Bone marrow (tissue), 2 donors: ENCODE measurements around the gene CARNS1.

ENCODE experiments used
- DNase-seq, 2 donors: peaks; one replicate each; lab custom pipeline; 2025; lab: John Stamatoyannopoulos, UW

The CARNS1 gene

DNA sequence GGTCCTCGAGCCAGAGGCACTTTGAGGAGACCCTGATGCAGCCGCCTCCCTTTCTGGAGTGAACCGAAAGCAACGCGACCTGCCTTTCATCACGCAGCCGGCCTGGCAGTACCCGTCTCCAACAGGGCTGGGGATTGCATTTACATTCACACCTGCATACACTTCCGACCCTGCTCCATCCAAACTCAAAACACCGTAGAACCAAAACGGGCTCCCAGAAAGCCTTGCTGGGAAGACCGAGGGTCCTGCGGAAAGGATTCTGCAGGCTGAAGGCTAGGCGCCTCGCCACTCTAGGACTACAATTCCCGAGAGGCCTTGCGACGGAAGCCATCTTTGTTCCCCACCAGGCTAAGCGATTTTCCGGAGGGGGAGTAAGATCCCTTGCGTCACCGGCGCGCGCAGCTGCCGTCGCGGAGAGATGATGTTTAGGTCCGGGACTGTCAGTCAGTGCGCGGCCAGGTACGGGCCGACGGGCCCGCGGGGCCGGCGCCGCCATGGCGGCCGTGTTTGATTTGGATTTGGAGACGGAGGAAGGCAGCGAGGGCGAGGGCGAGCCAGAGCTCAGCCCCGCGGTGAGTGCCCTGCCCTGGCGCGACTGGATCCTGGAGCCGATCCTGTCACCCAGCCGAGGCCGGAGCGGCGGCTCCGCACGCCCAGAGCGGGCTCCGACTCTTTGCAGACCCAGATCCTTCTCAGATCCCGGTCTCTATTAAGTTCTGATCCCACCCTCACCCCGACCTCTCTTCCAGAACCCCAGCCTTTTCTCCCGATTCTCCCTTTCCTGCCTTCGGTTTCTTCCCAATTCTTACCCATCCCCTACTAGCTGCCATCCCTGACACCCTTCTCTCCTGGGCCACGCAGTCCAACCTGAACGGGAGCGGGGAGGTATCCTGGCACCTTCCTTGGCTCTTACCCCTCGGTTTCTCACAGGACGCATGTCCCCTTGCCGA lies 12.8 kb downstream of the CARNS1 start, which contains the start of gene RPS6KB2:
Gene RPS6KB2, plus strand, starts transcription at position 443 of the 950 bp plus-strand sequence. Its CDS starts 52 bp downstream, at position 495.
- DNase-seq = peak; percentile 88 to 96

DNA sequence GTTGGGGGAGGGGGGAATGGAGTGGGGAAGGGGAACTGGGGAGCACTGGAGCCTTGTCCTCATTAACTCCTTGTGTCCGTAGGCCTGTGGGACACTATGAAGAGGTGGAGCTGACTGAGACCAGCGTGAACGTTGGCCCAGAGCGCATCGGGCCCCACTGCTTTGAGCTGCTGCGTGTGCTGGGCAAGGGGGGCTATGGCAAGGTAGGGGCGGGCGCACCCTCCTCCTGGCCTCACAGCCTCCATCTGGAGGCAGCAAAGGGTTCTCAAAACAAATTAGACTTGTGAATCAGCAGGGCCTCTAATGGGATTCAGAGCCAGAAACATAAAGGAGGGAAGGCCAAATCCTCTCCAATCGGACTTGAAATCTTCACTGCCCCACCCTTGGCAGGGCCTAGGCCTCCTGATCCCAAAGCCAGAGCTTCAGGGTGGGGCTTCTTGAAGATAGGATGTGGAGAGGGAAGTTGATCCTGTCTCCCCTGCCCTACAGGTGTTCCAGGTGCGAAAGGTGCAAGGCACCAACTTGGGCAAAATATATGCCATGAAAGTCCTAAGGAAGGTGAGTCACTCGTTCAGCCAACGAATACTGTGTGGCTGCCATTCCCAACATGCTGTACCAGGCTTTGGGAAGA lies 13.7 kb downstream of the CARNS1 start:
- no peak for DNase-seq

DNA sequence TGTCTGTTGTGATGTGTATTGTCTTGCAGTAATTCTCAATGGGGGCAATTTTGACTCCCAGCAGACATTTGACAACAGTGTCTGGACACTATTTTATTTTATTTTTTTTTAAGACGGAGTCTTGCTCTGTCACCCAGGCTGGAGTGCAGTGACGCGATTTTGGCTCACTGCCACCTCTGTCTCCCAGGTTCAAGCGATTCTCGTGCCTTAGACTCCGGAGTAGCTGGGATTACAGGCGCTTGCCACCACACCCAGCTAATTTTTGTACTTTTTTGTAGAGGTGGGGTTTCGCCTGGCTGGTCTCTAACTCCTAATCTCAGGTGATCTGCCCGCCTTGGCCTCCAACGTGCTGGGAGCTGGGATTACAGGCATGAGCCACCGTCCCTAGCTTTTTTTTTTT lies 14.2 kb downstream of the CARNS1 start:
- no peak for DNase-seq

DNA sequence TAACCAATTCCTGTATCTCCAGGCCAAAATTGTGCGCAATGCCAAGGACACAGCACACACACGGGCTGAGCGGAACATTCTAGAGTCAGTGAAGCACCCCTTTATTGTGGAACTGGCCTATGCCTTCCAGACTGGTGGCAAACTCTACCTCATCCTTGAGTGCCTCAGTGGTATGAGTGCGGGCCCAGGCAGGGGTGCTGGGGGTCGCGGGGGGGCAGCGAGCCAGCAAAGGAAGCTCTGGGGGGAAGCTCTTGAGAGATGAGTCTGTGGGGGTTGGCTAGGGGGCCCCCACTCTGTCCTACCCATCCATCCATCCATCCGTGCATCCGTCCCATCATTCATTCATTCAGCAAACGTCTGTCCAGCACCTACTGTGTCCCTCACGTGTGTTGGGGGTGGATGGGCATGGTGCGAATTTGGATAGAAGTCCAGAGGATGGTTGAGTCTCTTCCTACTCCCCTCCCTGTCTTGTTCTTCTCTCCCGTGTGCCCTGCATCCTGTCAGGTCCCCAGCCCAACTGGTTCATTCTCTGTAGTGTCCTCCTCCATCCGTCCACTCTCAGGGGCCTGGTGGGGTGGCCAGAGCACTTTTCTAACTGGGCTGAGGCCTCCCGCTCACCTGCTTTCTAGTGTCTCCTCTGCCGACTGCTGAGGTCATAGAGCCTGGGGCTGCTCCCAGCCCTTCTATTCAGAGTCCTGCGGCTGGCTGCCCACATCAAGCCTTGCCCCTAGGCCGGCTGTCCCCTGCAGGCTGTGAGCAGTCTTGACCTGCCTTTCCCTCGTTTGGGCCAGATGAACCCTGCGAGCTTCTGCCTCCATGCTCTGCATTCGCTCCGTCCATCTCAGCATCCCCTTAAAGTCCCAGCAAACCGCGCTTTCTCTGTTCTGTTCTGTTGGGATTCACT lies 16.1 kb downstream of the CARNS1 start:
- no peak for DNase-seq

DNA sequence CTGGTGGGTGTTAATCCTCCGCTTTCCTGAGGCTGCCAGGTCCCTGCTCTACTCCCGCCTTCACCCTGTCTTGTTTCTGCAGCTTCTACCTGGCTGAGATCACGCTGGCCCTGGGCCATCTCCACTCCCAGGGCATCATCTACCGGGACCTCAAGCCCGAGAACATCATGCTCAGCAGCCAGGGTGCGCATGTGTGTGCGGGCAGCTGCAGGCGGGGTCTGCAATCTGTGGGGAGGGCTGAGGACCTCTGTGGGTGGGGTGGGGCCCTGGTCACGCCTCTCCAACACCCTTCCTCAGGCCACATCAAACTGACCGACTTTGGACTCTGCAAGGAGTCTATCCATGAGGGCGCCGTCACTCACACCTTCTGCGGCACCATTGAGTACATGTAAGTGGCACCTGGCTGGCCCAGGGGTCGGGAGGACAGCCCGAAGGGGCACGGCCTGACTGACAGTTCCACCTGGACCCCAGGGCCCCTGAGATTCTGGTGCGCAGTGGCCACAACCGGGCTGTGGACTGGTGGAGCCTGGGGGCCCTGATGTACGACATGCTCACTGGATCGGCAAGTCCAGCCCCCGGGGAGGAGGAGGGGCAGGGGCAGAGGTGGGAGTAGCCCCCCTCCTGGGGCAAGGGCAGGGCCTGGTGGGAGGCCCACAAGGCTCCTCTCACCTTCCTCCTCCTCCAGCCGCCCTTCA lies 17.3 kb downstream of the CARNS1 start:
- no peak for DNase-seq

DNA sequence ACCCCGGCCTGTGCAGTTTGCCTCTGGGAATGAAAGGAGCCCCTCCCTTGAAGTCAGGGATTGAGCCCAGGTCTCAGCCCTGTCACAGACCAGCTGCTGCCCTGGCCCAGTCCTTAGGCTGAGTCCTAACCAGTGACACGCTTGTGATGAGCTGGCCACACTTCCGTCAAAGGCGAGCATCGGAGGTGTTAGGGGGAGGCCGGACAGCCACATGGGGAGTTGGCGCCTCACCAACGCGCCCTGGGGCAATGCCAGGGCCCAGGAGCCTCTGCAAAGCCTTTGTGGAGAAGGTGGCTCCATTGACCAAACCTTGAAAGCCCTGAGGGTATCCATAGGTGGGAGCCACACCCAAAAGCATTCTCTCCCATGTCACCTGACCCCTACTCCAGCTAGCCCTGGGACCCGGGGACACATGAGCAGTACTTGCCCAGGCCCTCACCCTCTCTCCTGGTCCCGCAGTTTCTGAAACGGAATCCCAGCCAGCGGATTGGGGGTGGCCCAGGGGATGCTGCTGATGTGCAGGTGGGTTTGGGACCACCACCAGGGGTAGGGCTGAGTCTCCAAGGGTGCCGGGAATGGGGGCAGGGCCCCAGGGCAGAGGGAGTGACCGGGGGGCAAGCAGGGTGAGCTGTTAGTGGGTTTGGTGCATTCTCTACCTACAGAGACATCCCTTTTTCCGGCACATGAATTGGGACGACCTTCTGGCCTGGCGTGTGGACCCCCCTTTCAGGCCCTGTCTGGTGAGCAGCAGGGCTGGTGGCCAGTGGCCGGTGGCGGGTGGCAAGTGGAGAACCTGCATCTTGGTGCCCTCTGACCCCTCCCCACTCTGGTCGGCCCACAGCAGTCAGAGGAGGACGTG lies 18.3 kb downstream of the CARNS1 start:
- no peak for DNase-seq

DNA sequence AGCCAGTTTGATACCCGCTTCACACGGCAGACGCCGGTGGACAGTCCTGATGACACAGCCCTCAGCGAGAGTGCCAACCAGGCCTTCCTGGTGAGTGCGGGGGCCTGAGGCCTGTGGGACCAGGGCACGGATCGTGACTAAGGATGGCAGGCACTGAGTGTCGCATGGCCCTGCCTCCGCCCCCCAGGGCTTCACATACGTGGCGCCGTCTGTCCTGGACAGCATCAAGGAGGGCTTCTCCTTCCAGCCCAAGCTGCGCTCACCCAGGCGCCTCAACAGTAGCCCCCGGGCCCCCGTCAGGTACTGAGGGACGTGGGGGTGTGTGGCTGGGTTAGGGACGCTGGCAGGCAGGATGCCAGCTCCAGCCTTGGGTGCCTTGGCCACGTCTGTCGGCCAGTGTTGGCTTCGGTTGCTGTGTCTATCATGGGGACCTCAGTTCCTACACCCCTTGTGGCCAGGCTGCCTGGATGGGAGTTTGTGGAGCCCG lies 19.0 kb downstream of the CARNS1 start:
- DNase-seq = no peak

DNA sequence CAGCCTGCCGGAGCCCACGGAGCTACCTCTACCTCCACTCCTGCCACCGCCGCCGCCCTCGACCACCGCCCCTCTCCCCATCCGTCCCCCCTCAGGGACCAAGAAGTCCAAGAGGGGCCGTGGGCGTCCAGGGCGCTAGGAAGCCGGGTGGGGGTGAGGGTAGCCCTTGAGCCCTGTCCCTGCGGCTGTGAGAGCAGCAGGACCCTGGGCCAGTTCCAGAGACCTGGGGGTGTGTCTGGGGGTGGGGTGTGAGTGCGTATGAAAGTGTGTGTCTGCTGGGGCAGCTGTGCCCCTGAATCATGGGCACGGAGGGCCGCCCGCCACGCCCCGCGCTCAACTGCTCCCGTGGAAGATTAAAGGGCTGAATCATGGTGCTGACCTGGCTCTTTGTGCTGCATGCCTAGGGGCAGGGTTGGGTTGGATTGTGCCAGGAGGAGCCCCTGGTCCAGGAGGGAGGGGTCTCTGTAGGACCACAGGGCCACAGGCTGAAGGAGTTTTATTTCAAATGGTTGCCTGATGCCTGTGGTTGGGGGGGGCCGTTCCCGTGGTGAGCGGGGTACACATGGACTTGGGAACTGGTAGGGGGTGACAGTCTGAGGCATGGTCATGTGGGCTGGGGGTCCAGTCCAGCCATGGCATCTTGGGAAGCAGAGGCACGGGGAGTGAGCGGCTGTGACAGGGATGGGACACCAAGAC lies 19.7 kb downstream of the CARNS1 start:
- no peak for DNase-seq

DNA sequence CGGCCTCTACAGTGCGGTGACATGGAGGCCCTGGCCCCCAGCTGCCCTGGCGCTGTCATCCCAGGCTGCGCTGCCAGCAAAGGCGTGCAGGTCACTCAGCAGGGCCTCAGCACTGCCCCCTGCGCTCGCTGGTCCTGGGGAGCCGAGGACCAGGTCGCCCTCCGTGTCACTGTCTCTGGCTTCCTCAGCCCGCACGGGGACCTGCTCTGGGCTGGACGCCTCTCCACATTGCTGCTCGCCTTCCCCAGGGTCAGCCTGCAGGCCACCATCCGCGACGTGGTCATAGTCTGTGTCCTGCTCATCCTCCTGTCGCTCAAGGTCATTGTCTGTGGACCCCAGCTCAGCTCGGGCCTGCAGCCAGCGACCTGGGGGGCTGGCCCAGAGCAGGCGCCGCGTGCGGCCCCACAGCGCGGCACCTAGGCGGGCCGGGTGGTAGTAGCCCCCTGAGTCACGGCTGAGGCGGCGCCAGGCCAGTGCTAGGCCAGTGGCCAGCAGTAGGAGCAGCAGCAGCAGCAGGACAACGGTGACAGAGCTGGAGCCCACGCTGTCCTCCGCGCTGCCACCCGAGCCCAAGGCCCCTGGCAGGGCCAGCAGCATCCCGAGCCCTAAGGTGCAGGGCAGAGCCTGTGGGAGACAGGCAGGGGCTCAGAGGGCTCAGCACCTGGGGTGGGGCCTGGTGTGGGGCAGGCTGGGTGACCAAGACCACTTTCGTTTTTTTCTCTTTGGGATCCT lies 20.4 kb downstream of the CARNS1 start:
- DNase-seq = no peak

DNA sequence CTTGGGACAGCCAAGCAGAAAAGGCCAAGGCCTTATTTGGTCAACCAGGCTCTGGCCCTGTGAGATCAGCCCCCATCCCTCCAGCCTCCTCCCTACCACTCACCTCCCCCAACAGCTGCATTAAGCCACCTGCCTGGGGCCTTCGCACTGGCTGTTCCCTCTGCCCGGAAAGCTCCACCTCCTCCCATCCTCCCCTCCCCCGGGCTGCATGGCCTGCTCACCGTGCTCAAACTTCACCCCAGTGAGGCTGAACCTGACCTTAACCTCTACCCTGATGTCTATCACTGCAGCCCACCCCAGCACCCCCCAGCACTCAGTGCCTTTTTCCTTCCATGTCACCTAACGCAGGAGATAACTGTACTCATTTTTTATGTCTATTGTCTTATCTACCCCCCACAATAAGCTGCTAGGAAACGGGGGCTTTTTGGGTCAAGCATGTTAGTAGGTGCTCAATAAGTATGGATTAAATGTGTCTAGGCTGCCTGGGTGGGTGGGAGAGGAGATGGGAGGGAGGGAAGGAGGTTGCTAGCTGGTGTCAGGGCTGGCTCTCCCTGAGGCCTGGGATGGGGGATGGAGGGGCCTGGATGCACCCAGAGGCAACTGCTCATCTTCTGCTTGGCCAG lies 21.1 kb downstream of the CARNS1 start:
- no peak for DNase-seq

DNA sequence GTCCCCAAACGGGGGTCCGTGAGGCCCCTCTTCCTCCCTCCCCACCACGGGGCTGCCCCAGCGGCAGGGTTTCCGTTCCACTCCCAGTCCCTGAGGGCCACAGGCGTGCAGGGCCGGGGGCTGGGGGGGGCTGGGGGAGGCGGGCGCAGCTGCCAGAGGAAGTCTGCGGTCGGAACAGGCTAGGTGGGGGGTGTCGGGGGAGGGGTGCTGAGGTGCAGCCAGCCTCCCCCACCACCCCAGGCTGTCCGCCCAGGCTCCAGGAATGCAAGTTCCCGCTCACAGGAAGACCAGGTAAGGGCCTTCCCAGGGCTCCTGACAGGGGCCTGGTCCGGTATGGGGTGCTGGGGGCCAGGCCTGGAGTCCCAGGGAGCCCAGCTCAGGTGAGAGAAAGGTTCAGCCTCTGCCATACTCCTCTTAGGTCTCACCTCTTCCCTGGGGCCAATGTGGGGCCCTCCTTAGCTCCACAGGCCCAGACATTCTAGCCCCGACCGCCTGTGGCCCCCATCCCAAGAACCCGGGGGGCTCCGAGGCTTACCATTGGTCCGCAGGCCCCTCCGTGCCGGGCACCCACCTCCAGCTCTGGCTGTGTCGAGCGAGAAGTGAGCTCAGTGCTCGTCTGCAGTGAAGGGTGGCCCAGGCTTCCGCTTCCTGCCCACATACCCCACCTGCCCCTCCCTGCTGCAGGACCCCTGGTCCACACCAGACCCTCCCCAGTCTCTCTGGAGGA lies 21.8 kb downstream of the CARNS1 start, which contains the start of gene PTPRCAP:
Gene PTPRCAP, minus strand, starts transcription at position 601 of the 727 bp plus-strand sequence. Its CDS starts 63 bp downstream, at position 538.
- peak in 1 of 2 donors; percentile 35 for DNase-seq

DNA sequence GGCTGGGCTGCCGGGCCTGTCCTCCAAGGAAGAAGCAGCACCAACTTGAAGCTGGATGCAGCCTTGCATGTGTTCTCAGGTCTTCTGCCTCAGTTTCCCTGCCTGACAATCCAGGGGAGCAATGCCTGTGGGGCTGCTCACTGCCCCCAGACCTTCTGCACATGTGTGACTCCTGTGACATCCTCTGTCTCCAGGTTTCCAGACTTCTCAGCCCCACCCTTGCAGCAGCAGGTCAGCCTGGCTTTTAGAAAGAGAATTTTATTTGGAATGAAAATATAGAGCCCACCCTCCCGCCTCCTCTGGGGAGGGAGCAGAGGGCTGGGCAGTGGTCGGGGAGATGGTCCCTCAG lies 22.3 kb downstream of the CARNS1 start:
- no peak for DNase-seq

DNA sequence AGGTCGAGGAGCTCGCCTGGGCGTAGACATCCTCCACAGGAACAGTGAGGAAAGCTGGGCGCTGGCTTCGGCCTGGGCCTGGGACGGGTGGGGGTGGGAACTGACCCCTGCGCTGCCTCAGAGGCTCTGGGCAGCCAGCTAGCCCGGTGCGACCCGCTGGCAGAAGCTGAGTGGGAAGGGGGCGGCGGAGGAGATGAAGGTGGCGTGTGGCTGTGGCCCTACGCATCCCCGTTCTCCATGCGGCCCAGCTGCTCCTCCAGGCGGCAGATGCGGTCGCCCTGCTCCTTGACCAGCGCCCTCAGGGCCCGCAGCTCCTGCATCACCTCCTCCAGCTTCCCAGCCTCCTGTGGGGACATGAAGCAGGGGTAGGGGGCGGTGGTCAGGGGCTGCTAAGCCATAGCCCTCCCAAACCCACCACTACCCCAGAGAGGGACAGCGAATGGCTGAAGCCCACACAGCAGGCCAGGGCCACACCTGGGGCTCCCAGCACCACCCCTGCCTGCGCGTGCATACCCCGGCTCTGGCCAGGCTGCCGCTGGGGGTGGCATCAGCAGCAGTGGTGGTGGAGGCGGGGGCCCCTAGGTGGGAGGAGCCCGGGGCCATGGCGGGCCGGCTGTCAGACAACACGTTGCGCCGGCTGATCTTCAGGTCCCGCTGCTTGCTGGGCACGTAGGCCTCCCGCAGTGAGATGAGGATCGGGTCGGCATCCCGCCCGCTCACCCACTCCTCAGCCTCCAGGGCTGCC lies 22.9 kb downstream of the CARNS1 start:
- DNase-seq = no peak

DNA sequence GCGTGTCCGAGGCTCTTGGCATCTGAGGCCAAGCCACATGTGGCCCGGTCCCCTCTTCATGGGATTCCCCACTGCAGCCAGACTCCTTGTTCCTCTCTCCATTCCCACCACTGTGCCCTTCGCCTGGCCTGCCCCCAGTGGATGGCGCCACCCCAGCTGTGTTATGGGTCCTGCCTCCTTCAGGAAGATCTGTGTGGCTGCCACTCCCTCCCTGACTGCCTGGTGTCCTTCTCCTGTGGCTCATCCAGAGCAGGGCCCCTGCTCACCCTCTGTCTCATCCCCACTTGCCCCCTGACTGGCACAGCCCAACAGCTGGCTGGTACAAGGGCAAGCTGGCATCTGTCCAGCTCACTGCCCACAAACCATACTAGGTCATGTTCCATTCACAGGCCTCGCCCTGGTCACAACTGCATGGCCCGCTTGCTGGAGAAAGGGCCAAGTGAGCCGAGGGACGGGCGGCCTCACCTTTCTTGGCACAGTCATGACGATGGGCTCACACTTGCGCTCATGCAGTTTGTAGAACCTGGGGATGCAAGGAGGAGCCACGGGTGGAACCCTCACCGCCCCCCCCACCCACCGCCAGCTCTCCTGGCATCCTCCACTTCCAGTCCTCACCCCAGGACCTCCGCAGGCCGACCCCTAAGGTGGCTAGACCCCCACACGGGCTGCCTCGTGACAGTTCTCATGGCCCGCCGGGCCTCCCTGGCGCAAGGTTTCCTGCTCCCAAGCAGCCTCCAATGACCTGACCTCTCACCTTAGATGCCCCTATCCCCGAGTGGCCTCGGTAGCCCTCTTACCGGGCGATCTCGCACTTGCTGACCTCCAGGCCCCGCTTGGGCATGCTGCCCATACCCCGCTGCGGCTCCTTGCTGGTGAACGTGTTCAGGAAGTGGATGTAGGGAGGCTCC lies 24.1 kb downstream of the CARNS1 start:
- DNase-seq = peak in 1 of 2 donors; percentile 21

DNA sequence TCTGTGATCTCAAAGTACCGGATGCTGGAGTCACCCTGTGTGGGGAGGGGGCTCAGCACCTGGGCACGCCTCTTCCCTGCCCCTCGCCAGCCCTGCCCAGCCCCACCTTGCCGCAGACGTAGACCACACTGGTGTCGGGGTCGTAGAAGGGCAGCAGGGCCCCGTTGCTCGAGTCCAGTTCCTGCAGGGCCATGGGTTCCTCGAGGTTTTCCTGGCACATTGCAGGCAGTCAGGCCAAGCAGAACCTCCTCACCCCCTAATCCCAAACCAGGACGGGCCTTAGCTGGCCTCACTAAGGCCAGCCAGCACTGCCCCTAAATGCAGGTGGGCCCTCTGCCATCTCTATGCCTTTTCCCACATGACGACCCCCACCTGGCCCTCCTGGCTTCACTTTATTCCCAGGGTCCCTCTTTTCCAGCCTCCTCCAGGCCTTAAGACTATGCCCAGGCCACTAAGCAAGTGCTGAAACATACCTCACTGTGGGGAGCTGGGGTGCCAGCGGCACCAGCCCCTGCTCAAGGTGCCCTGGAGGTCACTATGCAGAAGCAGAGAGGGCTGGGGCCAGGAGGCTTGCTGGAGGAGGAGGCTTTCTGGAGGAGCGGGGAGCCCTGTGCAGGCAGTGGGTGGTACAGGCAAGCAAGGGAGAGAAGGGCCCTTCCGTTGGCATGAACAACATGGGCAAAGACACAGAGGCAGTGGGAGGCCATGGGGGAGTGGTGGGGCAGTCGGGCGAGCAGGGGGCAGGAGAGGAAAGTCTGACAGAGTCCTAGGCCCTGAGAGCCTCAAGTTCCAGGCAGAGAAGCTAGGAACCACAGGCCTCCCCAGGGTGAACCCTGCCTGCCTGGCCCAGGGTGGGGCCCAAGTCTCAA lies 25.0 kb downstream of the CARNS1 start:
- DNase-seq = no peak
